ENCODE data around the gene RARA. TPM values are rescaled to one million over a fixed set of nuclear protein-coding genes. Genes with fewer than 3 reads are reported as not detected.

The RARA gene
- total RNA-seq, 1 donor from 2014 or later: 38.8 TPM

DNA sequence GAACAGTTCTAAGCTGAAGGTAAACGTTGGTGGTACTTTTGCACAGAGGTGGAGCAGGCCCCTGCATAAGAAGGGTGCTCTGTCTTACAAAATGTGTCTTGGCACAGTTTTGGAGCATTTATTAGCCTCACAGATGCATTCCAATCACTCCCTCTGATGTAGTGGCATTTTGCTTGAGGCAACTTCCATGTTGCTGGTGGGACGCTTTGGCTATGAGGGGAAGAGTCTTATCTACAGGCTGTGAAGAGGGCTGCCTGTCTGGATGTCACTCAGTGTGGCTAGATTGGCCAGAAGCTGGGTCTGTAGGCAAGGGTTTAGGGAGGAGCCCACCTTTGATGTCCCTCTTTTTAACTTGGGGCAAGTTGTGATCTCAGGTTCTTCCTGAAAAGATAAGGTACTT is 2.6 kb upstream of the RARA start:
- Histone ChIP-seq H3K27ac (ENCODE audit: low read depth, low read length) (no peak overlapping the region), H3K27me3 (ENCODE audit: insufficient read depth, low read length) (no peaks in the 10 kb centered on the region), H4K20me1 (ENCODE audit: insufficient read depth, low read length) (peaks cover 12% of the 10 kb centered on the region), H3K4me3 (ENCODE audit: insufficient read depth, low read depth, low read length) (no peak overlapping the region), H3K9me3 (ENCODE audit: insufficient read depth, low read depth, low read length) (no peaks in the 10 kb centered on the region), H3K79me2 (ENCODE audit: insufficient read depth, low read length) (no peaks in the 10 kb centered on the region), H2AFZ (ENCODE audit: low read depth, low read length) (no peak overlapping the region), H3K4me2 (ENCODE audit: low read length) (peak overlapping the region; percentile 51), H3K9ac (ENCODE audit: low read length) (no peak overlapping the region), H3K36me3 (ENCODE audit: insufficient read depth, low read length) (peaks cover 7% of the 10 kb centered on the region), H3K4me1 (ENCODE audit: insufficient read depth, low read length) (peaks cover 48% of the 10 kb centered on the region)
- Mint-ChIP-seq H3K4me3 (ENCODE audit: unreplicated experiment) (no peak overlapping the region), H3K27me3 (ENCODE audit: low read depth, unreplicated experiment) (no peaks in the 10 kb centered on the region), H3K36me3 (ENCODE audit: low read depth, unreplicated experiment) (no peaks in the 10 kb centered on the region), H3K9me3 (ENCODE audit: unreplicated experiment) (no peaks in the 10 kb centered on the region), H3K4me1 (ENCODE audit: low read depth, unreplicated experiment) (peaks cover 25% of the 10 kb centered on the region), H3K27ac (ENCODE audit: unreplicated experiment) (peak overlapping the region; percentile 72)
- FAIRE-seq (no peak), DNase-seq (ENCODE audit: low read depth) (no peak)
- TF ChIP-seq, protein P1, sequence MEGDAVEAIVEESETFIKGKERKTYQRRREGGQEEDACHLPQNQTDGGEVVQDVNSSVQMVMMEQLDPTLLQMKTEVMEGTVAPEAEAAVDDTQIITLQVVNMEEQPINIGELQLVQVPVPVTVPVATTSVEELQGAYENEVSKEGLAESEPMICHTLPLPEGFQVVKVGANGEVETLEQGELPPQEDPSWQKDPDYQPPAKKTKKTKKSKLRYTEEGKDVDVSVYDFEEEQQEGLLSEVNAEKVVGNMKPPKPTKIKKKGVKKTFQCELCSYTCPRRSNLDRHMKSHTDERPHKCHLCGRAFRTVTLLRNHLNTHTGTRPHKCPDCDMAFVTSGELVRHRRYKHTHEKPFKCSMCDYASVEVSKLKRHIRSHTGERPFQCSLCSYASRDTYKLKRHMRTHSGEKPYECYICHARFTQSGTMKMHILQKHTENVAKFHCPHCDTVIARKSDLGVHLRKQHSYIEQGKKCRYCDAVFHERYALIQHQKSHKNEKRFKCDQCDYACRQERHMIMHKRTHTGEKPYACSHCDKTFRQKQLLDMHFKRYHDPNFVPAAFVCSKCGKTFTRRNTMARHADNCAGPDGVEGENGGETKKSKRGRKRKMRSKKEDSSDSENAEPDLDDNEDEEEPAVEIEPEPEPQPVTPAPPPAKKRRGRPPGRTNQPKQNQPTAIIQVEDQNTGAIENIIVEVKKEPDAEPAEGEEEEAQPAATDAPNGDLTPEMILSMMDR (IDR thresholded peaks at IDR 0.05; ENCODE audit: insufficient read depth, low read depth, low read length): no peak
- no peak for TF ChIP-seq EZH2 (IDR thresholded peaks at IDR 0.05; ENCODE audit: insufficient read depth, low read length)

DNA sequence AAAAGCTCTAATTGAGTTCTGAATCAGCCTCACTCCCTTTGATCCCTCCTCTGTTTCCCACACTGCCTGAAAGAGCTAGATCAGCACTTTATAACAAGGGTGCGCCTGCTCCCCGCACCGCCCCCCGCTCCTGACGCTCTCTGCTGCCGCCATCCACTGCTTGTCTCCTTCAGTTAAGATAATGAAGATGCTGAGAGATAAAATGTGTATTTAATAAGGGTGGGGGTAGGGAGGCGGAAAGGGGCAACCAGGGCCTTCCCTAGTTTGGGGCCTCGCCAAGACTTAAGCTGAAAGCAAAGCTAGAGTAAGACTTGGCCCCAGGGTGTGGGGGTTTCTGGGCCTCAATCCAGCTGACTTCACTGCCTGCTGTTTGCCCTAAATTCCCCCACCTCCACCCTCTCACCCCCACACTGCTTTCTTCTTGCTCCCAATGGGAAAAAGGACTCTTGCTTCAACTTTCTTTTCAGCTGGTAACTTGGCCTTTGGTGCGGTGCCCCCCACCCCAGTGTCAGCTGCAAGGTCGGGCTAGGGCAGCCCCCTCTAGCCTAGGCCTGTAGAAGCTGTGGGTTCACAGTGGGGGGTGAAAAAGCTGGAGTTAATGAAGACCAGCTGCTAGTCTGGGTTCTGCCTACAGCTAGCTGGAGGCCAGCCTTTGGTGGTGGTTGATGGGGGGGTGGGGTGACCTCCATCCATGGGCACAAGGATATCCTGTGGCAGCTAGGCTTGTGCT is 1.8 kb upstream of the RARA start:
- H3K27ac Mint-ChIP-seq (ENCODE audit: unreplicated experiment): no peak overlapping the region
- Histone ChIP-seq H3K4me3 (ENCODE audit: insufficient read depth, low read depth, low read length) (no peak overlapping the region), H3K4me2 (ENCODE audit: low read length) (peak overlapping the region; percentile 51), H4K20me1 (ENCODE audit: insufficient read depth, low read length) (peaks cover 12% of the 10 kb centered on the region), H3K27me3 (ENCODE audit: insufficient read depth, low read length) (no peaks in the 10 kb centered on the region), H3K9me3 (ENCODE audit: insufficient read depth, low read depth, low read length) (no peaks in the 10 kb centered on the region), H2AFZ (ENCODE audit: low read depth, low read length) (no peak overlapping the region), H3K27ac (ENCODE audit: low read depth, low read length) (no peak overlapping the region), H3K79me2 (ENCODE audit: insufficient read depth, low read length) (no peaks in the 10 kb centered on the region), H3K36me3 (ENCODE audit: insufficient read depth, low read length) (peaks cover under 1% of the 10 kb centered on the region), H3K9ac (ENCODE audit: low read length) (peak overlapping the region; percentile 4), H3K4me1 (ENCODE audit: insufficient read depth, low read length) (peaks cover 56% of the 10 kb centered on the region)
- H3K9me3 Mint-ChIP-seq (ENCODE audit: unreplicated experiment): no peaks in the 10 kb centered on the region
- H3K36me3 Mint-ChIP-seq (ENCODE audit: low read depth, unreplicated experiment): peaks cover 2% of the 10 kb centered on the region
- no peak for FAIRE-seq
- H3K4me1 Mint-ChIP-seq (ENCODE audit: low read depth, unreplicated experiment): peaks cover 30% of the 10 kb centered on the region
- H3K4me3 Mint-ChIP-seq (ENCODE audit: unreplicated experiment): no peak overlapping the region
- no peaks in the 10 kb centered on the region for H3K27me3 Mint-ChIP-seq (ENCODE audit: low read depth, unreplicated experiment)
- DNase-seq (ENCODE audit: low read depth): peak; percentile 50
- no peak for TF ChIP-seq EZH2 (IDR thresholded peaks at IDR 0.05; ENCODE audit: insufficient read depth, low read length)
- TF ChIP-seq, protein P1 (IDR thresholded peaks at IDR 0.05; ENCODE audit: insufficient read depth, low read depth, low read length): no peak

DNA sequence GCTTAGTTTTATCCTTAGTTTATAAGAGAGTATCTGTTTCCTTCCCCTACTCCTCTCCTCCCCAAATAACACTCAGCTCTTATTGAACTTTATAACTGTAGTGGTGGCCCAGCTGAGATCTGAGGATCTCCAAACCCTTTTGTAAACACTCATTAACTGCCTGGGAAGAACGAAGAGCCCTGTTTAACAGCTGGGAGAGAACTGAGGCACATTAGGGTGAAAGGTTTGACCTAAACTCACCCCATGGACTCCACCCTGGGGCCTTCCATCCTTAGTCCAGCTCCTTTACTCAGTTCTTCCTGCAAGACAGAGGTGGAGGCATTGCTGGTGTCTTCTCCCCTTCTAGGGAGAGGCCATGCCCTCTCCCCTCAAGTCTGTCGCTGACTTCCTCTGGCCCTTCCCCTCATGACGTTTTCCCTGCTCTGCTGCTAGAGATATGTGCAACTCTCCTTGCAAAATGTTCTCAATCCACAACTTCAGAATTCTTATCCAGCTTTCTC is 1.2 kb upstream of the RARA start:
- Mint-ChIP-seq H3K4me1 (ENCODE audit: low read depth, unreplicated experiment) (peaks cover 36% of the 10 kb centered on the region), H3K9me3 (ENCODE audit: unreplicated experiment) (no peaks in the 10 kb centered on the region), H3K27ac (ENCODE audit: unreplicated experiment) (no peak overlapping the region), H3K27me3 (ENCODE audit: low read depth, unreplicated experiment) (no peaks in the 10 kb centered on the region), H3K4me3 (ENCODE audit: unreplicated experiment) (no peak overlapping the region), H3K36me3 (ENCODE audit: low read depth, unreplicated experiment) (peaks cover 2% of the 10 kb centered on the region)
- FAIRE-seq: no peak
- no peaks in the 10 kb centered on the region for H3K79me2 ChIP-seq (ENCODE audit: insufficient read depth, low read length)
- no peak overlapping the region for H3K27ac ChIP-seq (ENCODE audit: low read depth, low read length)
- H3K9me3 ChIP-seq (ENCODE audit: insufficient read depth, low read depth, low read length): no peaks in the 10 kb centered on the region
- no peak overlapping the region for H2AFZ ChIP-seq (ENCODE audit: low read depth, low read length)
- H3K4me3 ChIP-seq (ENCODE audit: insufficient read depth, low read depth, low read length): no peak overlapping the region
- H4K20me1 ChIP-seq (ENCODE audit: insufficient read depth, low read length): peaks cover 12% of the 10 kb centered on the region
- peak overlapping the region; percentile 4 for H3K9ac ChIP-seq (ENCODE audit: low read length)
- no peak for DNase-seq (ENCODE audit: low read depth)
- no peaks in the 10 kb centered on the region for H3K27me3 ChIP-seq (ENCODE audit: insufficient read depth, low read length)
- H3K4me2 ChIP-seq (ENCODE audit: low read length): peak overlapping the region; percentile 51
- H3K36me3 ChIP-seq (ENCODE audit: insufficient read depth, low read length): no peaks in the 10 kb centered on the region
- TF ChIP-seq EZH2 (IDR thresholded peaks at IDR 0.05; ENCODE audit: insufficient read depth, low read length): no peak
- TF ChIP-seq, protein P1 (IDR thresholded peaks at IDR 0.05; ENCODE audit: insufficient read depth, low read depth, low read length): no peak
- peaks cover 62% of the 10 kb centered on the region for H3K4me1 ChIP-seq (ENCODE audit: insufficient read depth, low read length)
